ENCODE measurements around the gene FRMD3.

The FRMD3 gene

GRCh38 chr9:83323148-83323547 is 215.1 kb downstream of the FRMD3 start:
- no peak for FAIRE-seq
- no peak for DNase-seq (ENCODE audit: insufficient read length, low spot score)
- no peak for TF ChIP-seq CTCF (IDR thresholded peaks at IDR 0.05; ENCODE audit: insufficient read depth, missing control alignments)

- TF ChIP-seq CTCF (IDR thresholded peaks at IDR 0.05; ENCODE audit: insufficient read depth, missing control alignments) = no peak
- FAIRE-seq (no peak), DNase-seq (ENCODE audit: insufficient read length, low spot score) (no peak)
Observed at GRCh38 chr9:83322438-83322837, 215.8 kb downstream of the FRMD3 start.

- no peak for TF ChIP-seq CTCF (IDR thresholded peaks at IDR 0.05; ENCODE audit: insufficient read depth, missing control alignments)
- DNase-seq (ENCODE audit: insufficient read length, low spot score) (no peak), FAIRE-seq (no peak)
Observed at GRCh38 chr9:83317244-83317643, 221.0 kb downstream of the FRMD3 start.

- DNase-seq (ENCODE audit: insufficient read length, low spot score) (no peak), FAIRE-seq (no peak)
- no peak for TF ChIP-seq CTCF (IDR thresholded peaks at IDR 0.05; ENCODE audit: insufficient read depth, missing control alignments)
Observed at GRCh38 chr9:83315649-83316048, 222.6 kb downstream of the FRMD3 start.

- FAIRE-seq = no peak
- TF ChIP-seq CTCF (IDR thresholded peaks at IDR 0.05; ENCODE audit: insufficient read depth, missing control alignments) = no peak
- DNase-seq (ENCODE audit: insufficient read length, low spot score) = no peak
Observed at GRCh38 chr9:83313781-83314180, 224.4 kb downstream of the FRMD3 start.

- FAIRE-seq (no peak), DNase-seq (ENCODE audit: insufficient read length, low spot score) (no peak)
- TF ChIP-seq CTCF (IDR thresholded peaks at IDR 0.05; ENCODE audit: insufficient read depth, missing control alignments) = no peak
Observed at GRCh38 chr9:83312537-83312936, 225.7 kb downstream of the FRMD3 start.

GRCh38 chr9:83307066-83307724 is 231.0 kb downstream of the FRMD3 start:
- DNase-seq (ENCODE audit: insufficient read length, low spot score) (no peak), FAIRE-seq (no peak)
- TF ChIP-seq CTCF (IDR thresholded peaks at IDR 0.05; ENCODE audit: insufficient read depth, missing control alignments) = no peak
